Kidney epithelial cell (primary cell): Measurements from ENCODE around the gene DNAH12. TPM values are rescaled to one million over a fixed set of nuclear protein-coding genes. Genes with fewer than 3 reads are reported as not detected.
"Not testable (repeated sequence)": the region's sequence is repeated elsewhere in the genome, so short reads cannot be mapped to it uniquely, and the experiment has no call there.

Source experiments
- DNase-seq: peaks from one replicate; pipeline ENCODE4 v3.0.0-alpha.2; 2010; ENCODE audit warnings: low read depth
- H3K27me3 ChIP-seq: 2 replicates; pipeline ENCODE4 v1.6.0; 2011; ENCODE audit warnings: low read length; ENCODE audit not compliant: control insufficient read depth, insufficient read depth
- H3K36me3 ChIP-seq: 2 replicates; pipeline ENCODE4 v1.5.1; 2011; ENCODE audit warnings: low read length; ENCODE audit not compliant: control insufficient read depth, insufficient read depth
- H3K4me3 ChIP-seq: 2 replicates; pipeline ENCODE4 v1.5.1; 2011; ENCODE audit warnings: low read depth, mild to moderate bottlenecking, control low read depth, low read length
- total RNA-seq: library from RNA; depleted of rRNA; stranded (reverse); fragments of >200 nt; gene quantifications from 2 replicates; pipeline ENCODE4 v1.2.3, GENCODE V29; 2015
- TF ChIP-seq, protein P1 (sequence below): IDR thresholded peaks from 2 replicates; pipeline ENCODE4 v1.5.1; 2011; ENCODE audit warnings: mild to moderate bottlenecking, moderate library complexity, low read length, control low read depth, inconsistent platforms; ENCODE audit not compliant: insufficient read depth, poor library complexity, severe bottlenecking

The DNAH12 gene
- total RNA-seq, 1 donor from 2014 or later: not detected

DNA sequence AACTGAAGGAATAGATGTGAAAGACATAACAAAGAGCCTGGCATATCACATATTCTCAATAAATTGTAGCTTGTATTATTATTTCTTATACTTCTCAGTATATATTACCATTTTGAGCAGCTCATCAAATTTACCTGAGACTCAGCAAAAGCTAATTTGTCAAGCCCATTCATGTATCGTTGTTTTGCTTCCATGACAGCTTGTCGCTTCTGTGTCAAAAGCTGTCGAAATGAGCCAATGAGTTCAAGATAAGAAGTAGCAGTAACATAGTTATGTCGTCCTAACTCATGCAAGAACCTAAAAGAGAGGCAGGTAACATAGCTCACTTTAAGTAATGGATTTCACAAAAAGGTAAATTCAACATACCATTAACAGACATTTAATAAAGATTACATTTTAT, 157.8 kb downstream of the DNAH12 start:
- H3K27me3 ChIP-seq: no peaks in the 10 kb centered on the region
- no peak for DNase-seq
- TF ChIP-seq, protein P1, sequence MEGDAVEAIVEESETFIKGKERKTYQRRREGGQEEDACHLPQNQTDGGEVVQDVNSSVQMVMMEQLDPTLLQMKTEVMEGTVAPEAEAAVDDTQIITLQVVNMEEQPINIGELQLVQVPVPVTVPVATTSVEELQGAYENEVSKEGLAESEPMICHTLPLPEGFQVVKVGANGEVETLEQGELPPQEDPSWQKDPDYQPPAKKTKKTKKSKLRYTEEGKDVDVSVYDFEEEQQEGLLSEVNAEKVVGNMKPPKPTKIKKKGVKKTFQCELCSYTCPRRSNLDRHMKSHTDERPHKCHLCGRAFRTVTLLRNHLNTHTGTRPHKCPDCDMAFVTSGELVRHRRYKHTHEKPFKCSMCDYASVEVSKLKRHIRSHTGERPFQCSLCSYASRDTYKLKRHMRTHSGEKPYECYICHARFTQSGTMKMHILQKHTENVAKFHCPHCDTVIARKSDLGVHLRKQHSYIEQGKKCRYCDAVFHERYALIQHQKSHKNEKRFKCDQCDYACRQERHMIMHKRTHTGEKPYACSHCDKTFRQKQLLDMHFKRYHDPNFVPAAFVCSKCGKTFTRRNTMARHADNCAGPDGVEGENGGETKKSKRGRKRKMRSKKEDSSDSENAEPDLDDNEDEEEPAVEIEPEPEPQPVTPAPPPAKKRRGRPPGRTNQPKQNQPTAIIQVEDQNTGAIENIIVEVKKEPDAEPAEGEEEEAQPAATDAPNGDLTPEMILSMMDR: no peak
- H3K4me3 ChIP-seq: no peak overlapping the region
- H3K36me3 ChIP-seq: no peaks in the 10 kb centered on the region

DNA sequence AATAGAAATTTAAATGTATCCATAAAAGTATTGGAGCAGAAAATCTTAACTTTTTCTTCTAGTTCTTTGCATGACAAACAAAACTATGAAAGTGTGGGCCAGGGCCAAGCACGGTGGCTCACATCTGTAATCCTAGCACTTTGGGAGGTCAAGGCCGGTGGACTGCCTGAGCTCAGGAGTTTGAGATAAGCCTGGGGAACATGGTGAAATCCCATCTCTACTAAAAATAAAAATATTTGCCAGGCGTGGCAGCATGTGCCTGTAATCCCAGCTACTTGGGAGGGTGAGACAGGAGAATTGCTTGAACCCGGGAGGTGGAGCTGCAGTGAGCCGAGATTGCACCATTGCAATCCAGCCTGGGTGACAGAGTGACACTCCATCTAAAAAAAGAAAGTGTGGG, 158.6 kb downstream of the DNAH12 start:
- no peak overlapping the region for H3K4me3 ChIP-seq
- DNase-seq: no peak
- H3K27me3 ChIP-seq: no peaks in the 10 kb centered on the region
- TF ChIP-seq, protein P1: no peak
- H3K36me3 ChIP-seq: no peaks in the 10 kb centered on the region

DNA sequence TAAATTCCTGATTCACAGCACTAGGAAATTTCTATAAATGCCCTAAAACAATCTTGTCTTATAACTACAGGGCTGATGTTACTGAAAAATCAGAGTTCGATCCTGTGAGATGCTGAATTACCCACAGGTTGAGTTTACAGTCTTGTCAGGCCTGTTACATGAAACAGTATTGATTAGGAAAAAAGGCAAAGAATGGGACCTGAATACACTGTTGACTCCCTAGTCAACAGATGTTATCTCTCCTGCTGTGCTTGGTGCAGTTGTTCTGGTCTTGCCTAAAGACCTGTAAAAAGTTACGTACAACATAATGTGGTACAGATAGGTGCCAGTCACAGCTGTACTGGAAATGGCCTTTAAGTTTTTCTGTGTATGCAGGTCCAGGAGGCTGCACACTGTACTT, 160.3 kb downstream of the DNAH12 start:
- Histone ChIP-seq H3K4me3 (no peak overlapping the region), H3K36me3 (no peaks in the 10 kb centered on the region), H3K27me3 (no peaks in the 10 kb centered on the region)
- TF ChIP-seq, protein P1: no peak
- DNase-seq: no peak

DNA sequence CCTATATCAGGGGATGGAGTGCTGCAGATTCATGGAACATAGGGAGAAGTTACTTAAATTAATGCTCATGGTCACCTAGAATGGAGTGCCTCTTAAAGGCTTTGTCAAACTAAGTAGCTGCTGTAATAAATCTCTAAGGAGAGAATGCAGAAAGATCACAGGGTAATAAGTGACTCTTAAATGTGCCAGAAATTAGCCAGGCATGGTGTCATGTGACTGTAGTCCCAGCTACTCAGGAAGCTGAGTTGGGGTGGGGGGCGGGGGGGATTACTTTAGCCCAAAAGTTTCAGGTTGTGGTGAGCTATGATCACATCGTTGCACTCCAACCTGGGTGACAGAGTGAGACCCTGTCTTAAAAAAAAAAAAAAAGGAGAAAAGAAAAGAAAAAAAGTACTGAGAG, 160.7 kb downstream of the DNAH12 start:
- no peak overlapping the region for H3K4me3 ChIP-seq
- no peaks in the 10 kb centered on the region for H3K27me3 ChIP-seq
- no peaks in the 10 kb centered on the region for H3K36me3 ChIP-seq
- DNase-seq: no peak
- TF ChIP-seq, protein P1: no peak

DNA sequence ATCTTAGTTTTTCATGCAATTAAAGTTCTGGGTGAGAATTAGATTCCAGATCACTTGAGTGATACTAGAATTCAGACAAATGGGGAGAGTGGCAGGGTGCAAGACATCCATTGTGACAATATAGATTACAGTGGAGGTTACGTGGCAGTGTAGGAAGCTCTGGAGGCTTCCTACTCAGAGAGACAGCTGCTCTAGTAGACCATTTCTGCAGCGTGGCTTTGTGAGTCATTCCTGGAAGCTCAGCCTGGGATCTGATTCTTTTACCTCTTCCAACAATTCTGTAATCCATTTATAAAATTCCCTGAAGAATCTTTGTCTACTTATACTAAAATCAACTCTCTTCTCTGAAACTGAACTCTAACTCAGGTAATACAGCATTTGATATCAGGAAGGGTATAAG, 161.2 kb downstream of the DNAH12 start:
- Histone ChIP-seq H3K27me3 (no peaks in the 10 kb centered on the region), H3K4me3 (no peak overlapping the region), H3K36me3 (no peaks in the 10 kb centered on the region)
- TF ChIP-seq, protein P1: no peak
- peak; percentile 31 for DNase-seq

DNA sequence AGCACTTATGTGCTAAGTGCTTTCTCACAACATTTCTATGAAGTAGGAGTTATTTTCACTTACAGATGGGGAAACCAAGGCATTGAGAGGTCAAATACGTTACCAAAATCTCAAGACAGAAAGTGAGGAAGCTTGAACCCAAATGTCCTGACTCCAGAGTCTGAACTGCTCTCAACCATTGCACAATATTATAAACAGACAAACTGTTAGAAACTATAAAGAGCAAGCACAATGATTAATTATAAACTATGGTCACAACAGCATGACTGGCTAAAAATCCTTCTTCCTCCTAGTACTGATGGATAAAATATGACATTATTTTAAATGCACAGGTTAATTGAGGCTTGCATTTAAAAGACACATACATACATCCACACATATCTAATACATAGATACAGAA, 173.8 kb downstream of the DNAH12 start:
- H3K4me3 ChIP-seq: no peak overlapping the region
- TF ChIP-seq, protein P1: no peak
- H3K36me3 ChIP-seq: no peaks in the 10 kb centered on the region
- DNase-seq: no peak
- no peaks in the 10 kb centered on the region for H3K27me3 ChIP-seq

DNA sequence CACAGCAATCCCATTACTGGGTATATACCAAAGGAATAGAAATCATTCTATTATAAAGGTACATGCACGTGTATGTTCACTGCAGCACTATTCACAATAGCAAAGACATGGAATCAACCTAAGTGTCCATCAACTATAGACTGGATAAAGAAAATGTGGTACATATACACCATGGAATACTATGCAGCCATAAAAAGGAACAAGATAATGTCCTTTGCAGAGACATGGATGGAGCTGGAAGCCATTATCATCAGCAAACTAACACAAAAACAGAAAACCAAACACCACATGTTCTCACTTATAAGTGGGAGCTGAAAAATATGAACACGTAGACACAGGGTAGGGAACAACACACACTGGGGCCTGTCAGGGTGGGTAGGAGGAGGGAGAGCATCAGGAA, 179.1 kb downstream of the DNAH12 start:
- DNase-seq, H3K27me3 ChIP-seq, H3K36me3 ChIP-seq, H3K4me3 ChIP-seq: not testable (repeated sequence)

DNA sequence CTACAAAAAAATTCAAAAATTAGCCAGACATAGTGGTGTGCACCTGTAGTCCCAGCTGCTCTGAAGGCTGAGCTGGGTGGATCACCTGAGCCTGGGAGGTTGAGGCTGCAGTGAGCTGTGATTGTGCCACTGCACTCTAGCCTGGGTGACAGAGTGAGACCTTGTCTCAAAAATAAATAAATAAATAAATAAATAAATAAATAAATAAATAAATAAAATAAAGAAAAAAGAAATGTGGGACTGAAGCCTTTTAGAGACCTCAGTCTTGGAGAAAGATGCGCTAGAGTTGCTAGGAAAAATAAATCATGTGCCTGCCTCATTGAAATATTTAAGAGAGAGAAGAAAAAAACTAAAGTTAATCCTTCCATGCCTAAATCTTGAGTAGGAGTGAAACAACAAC, 187.9 kb downstream of the DNAH12 start:
- not testable (repeated sequence) for H3K4me3 ChIP-seq, DNase-seq, H3K36me3 ChIP-seq, H3K27me3 ChIP-seq
